ENCODE measurements around the gene ABCG5.

The ABCG5 gene

GRCh38 chr2:43790147-43790546 is 48.5 kb downstream of the ABCG5 start:
- no CpG with 5 or more reads among the region's 5 CpGs for WGBS (ENCODE audit: extremely low coverage, insufficient coverage, low lambda C conversion rate)
- Histone ChIP-seq H3K4ac (ENCODE audit: low read depth, low read length) (no peak overlapping the region), H3K79me1 (ENCODE audit: low read length) (no peaks in the 10 kb centered on the region), H3K4me2 (ENCODE audit: low read length) (no peak overlapping the region), H2BK5ac (ENCODE audit: low read length) (no peak overlapping the region), H3K4me1 (ENCODE audit: control insufficient read depth, low read depth, low read length) (no peaks in the 10 kb centered on the region), H3K56ac (ENCODE audit: low read length) (no peak overlapping the region), H3K18ac (ENCODE audit: low read length) (no peak overlapping the region), H2BK15ac (replicated peaks; ENCODE audit: low read depth) (no peak overlapping the region), H3K4me3 (ENCODE audit: low read length) (no peak overlapping the region), H3K79me2 (ENCODE audit: control insufficient read depth, insufficient read depth, low read length) (no peaks in the 10 kb centered on the region), H3K9ac (ENCODE audit: low read length) (no peak overlapping the region), H3K27ac (ENCODE audit: low read depth, low read length) (no peak overlapping the region), H4K5ac (ENCODE audit: low read length) (no peak overlapping the region), H3K27me3 (ENCODE audit: insufficient read depth, low read length, poor library complexity) (no peaks in the 10 kb centered on the region), H4K8ac (ENCODE audit: low read depth, low read length) (no peak overlapping the region), H2AK5ac (ENCODE audit: low read length) (no peak overlapping the region), H3K36me3 (ENCODE audit: control insufficient read depth, insufficient read depth, low read length) (no peaks in the 10 kb centered on the region), H3K23ac (ENCODE audit: low read length) (no peak overlapping the region), H2BK120ac (ENCODE audit: low read depth, low read length) (no peak overlapping the region)
- no peak for DNase-seq

DNA sequence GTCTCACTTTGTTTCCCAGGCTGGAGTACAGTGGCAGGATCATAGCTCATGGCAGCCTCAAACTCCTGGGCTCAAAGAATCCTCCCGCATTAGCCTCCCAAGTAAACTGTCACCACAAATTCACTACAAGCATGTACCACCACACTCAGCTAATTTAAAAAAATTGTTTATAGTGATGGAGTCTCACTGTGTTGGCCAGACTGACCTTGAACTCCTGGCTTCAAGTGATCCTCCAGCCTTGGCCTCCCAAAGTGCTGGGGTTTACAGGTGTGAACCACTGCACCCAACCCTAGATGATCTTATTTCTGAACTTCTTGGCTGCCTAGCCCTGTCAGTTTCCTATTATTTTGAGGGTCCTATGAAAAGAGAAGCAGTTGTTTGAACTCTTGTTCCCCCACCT is 50.0 kb downstream of the ABCG5 start:
- no peak overlapping the region for H3K4me2 ChIP-seq (ENCODE audit: low read length)
- no peaks in the 10 kb centered on the region for H3K79me2 ChIP-seq (ENCODE audit: control insufficient read depth, insufficient read depth, low read length)
- H2BK120ac ChIP-seq (ENCODE audit: low read depth, low read length), result no peak overlapping the region
- H2BK5ac ChIP-seq (ENCODE audit: low read length), result no peak overlapping the region
- no peak overlapping the region for H3K4ac ChIP-seq (ENCODE audit: low read depth, low read length)
- H3K9ac ChIP-seq (ENCODE audit: low read length), result no peak overlapping the region
- no peak overlapping the region for H3K18ac ChIP-seq (ENCODE audit: low read length)
- H3K27me3 ChIP-seq (ENCODE audit: insufficient read depth, low read length, poor library complexity), result no peaks in the 10 kb centered on the region
- no peaks in the 10 kb centered on the region for H3K36me3 ChIP-seq (ENCODE audit: control insufficient read depth, insufficient read depth, low read length)
- no peak overlapping the region for H2BK15ac ChIP-seq (replicated peaks; ENCODE audit: low read depth)
- H3K79me1 ChIP-seq (ENCODE audit: low read length), result no peaks in the 10 kb centered on the region
- H2AK5ac ChIP-seq (ENCODE audit: low read length), result no peak overlapping the region
- H3K56ac ChIP-seq (ENCODE audit: low read length), result no peak overlapping the region
- no peak overlapping the region for H3K4me3 ChIP-seq (ENCODE audit: low read length)
- H3K4me1 ChIP-seq (ENCODE audit: control insufficient read depth, low read depth, low read length), result no peaks in the 10 kb centered on the region
- H3K27ac ChIP-seq (ENCODE audit: low read depth, low read length), result no peak overlapping the region
- no peak for DNase-seq
- no CpG with 5 or more reads among the region's 1 CpG for WGBS (ENCODE audit: extremely low coverage, insufficient coverage, low lambda C conversion rate)
- H3K23ac ChIP-seq (ENCODE audit: low read length), result no peak overlapping the region
- H4K8ac ChIP-seq (ENCODE audit: low read depth, low read length), result no peak overlapping the region
- H4K5ac ChIP-seq (ENCODE audit: low read length), result no peak overlapping the region

GRCh38 chr2:43787895-43788294 is 50.7 kb downstream of the ABCG5 start:
- H3K79me1 ChIP-seq (ENCODE audit: low read length), result no peaks in the 10 kb centered on the region
- H2BK120ac ChIP-seq (ENCODE audit: low read depth, low read length), result no peak overlapping the region
- no peak overlapping the region for H3K18ac ChIP-seq (ENCODE audit: low read length)
- no peak overlapping the region for H4K5ac ChIP-seq (ENCODE audit: low read length)
- H3K4me1 ChIP-seq (ENCODE audit: control insufficient read depth, low read depth, low read length), result no peaks in the 10 kb centered on the region
- no peak overlapping the region for H3K9ac ChIP-seq (ENCODE audit: low read length)
- H3K36me3 ChIP-seq (ENCODE audit: control insufficient read depth, insufficient read depth, low read length), result no peaks in the 10 kb centered on the region
- H4K8ac ChIP-seq (ENCODE audit: low read depth, low read length), result no peak overlapping the region
- H3K27ac ChIP-seq (ENCODE audit: low read depth, low read length), result no peak overlapping the region
- no peak overlapping the region for H3K4ac ChIP-seq (ENCODE audit: low read depth, low read length)
- no peak for DNase-seq
- H3K56ac ChIP-seq (ENCODE audit: low read length), result no peak overlapping the region
- no peak overlapping the region for H3K4me3 ChIP-seq (ENCODE audit: low read length)
- no peaks in the 10 kb centered on the region for H3K27me3 ChIP-seq (ENCODE audit: insufficient read depth, low read length, poor library complexity)
- no peaks in the 10 kb centered on the region for H3K79me2 ChIP-seq (ENCODE audit: control insufficient read depth, insufficient read depth, low read length)
- H3K4me2 ChIP-seq (ENCODE audit: low read length), result no peak overlapping the region
- H2BK5ac ChIP-seq (ENCODE audit: low read length), result no peak overlapping the region
- H2AK5ac ChIP-seq (ENCODE audit: low read length), result no peak overlapping the region
- no peak overlapping the region for H3K23ac ChIP-seq (ENCODE audit: low read length)
- no peak overlapping the region for H2BK15ac ChIP-seq (replicated peaks; ENCODE audit: low read depth)

DNA sequence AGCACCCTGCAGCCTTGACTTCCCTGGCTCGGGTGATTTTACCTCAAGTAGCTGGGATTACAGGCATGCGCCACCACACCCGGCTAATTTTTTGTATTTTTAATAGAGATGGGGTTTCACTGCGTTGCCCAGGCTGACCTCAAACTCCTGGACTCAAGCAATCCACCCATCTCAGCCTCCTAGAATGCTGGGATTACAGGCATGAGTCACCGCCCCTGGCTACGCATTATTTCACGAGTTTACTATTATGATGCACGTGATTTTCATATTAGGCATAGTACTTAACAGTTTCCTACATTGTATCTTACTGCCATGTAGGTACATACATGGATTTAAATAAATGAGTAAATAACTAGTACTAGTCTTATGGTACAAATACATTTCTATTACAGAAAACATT is 60.4 kb downstream of the ABCG5 start:
- no CpG with 5 or more reads among the region's 8 CpGs for WGBS (ENCODE audit: extremely low coverage, insufficient coverage, low lambda C conversion rate)
- no peak overlapping the region for H2BK5ac ChIP-seq (ENCODE audit: low read length)

GRCh38 chr2:43777306-43777926 is 61.2 kb downstream of the ABCG5 start:
- Histone ChIP-seq H2BK15ac (replicated peaks; ENCODE audit: low read depth) (no peak overlapping the region), H3K4me1 (ENCODE audit: control insufficient read depth, low read depth, low read length) (no peaks in the 10 kb centered on the region)
- no peak for DNase-seq

More for the DNA sequence above, 60.4 kb downstream of the ABCG5 start:
- no peak overlapping the region for H2BK15ac ChIP-seq (replicated peaks; ENCODE audit: low read depth)
- H3K56ac ChIP-seq (ENCODE audit: low read length), result no peak overlapping the region
- no peak overlapping the region for H3K9ac ChIP-seq (ENCODE audit: low read length)
- no peaks in the 10 kb centered on the region for H3K4me1 ChIP-seq (ENCODE audit: control insufficient read depth, low read depth, low read length)
- no peak overlapping the region for H3K18ac ChIP-seq (ENCODE audit: low read length)
- H2AK5ac ChIP-seq (ENCODE audit: low read length), result no peak overlapping the region
- no peak overlapping the region for H3K23ac ChIP-seq (ENCODE audit: low read length)
- no peak overlapping the region for H3K27ac ChIP-seq (ENCODE audit: low read depth, low read length)
- no peak overlapping the region for H3K4me2 ChIP-seq (ENCODE audit: low read length)
- no peaks in the 10 kb centered on the region for H3K79me2 ChIP-seq (ENCODE audit: control insufficient read depth, insufficient read depth, low read length)
- no peaks in the 10 kb centered on the region for H3K79me1 ChIP-seq (ENCODE audit: low read length)
- H3K4ac ChIP-seq (ENCODE audit: low read depth, low read length), result no peak overlapping the region
- no peaks in the 10 kb centered on the region for H3K27me3 ChIP-seq (ENCODE audit: insufficient read depth, low read length, poor library complexity)
- no peak overlapping the region for H2BK120ac ChIP-seq (ENCODE audit: low read depth, low read length)
- H4K8ac ChIP-seq (ENCODE audit: low read depth, low read length), result no peak overlapping the region
- no peak overlapping the region for H3K4me3 ChIP-seq (ENCODE audit: low read length)
- no peak for DNase-seq
- H3K36me3 ChIP-seq (ENCODE audit: control insufficient read depth, insufficient read depth, low read length), result no peaks in the 10 kb centered on the region
- no peak overlapping the region for H4K5ac ChIP-seq (ENCODE audit: low read length)

GRCh38 chr2:43776324-43776723 is 62.3 kb downstream of the ABCG5 start:
- Histone ChIP-seq H2BK15ac (replicated peaks; ENCODE audit: low read depth) (no peak overlapping the region), H4K8ac (ENCODE audit: low read depth, low read length) (no peak overlapping the region)
- WGBS (ENCODE audit: extremely low coverage, insufficient coverage, low lambda C conversion rate), result no CpG with 5 or more reads among the region's 1 CpG

More at GRCh38 chr2:43777306-43777926, 61.2 kb downstream of the ABCG5 start:
- Histone ChIP-seq H4K5ac (ENCODE audit: low read length) (no peak overlapping the region), H3K27ac (ENCODE audit: low read depth, low read length) (no peak overlapping the region), H3K27me3 (ENCODE audit: insufficient read depth, low read length, poor library complexity) (no peaks in the 10 kb centered on the region), H4K8ac (ENCODE audit: low read depth, low read length) (no peak overlapping the region), H3K4me3 (ENCODE audit: low read length) (no peak overlapping the region), H3K36me3 (ENCODE audit: control insufficient read depth, insufficient read depth, low read length) (no peaks in the 10 kb centered on the region), H3K23ac (ENCODE audit: low read length) (no peak overlapping the region), H3K79me2 (ENCODE audit: control insufficient read depth, insufficient read depth, low read length) (no peaks in the 10 kb centered on the region), H3K4me2 (ENCODE audit: low read length) (no peak overlapping the region), H3K18ac (ENCODE audit: low read length) (no peak overlapping the region), H3K9ac (ENCODE audit: low read length) (no peak overlapping the region), H3K4ac (ENCODE audit: low read depth, low read length) (no peak overlapping the region), H2BK5ac (ENCODE audit: low read length) (no peak overlapping the region), H3K56ac (ENCODE audit: low read length) (no peak overlapping the region), H2BK120ac (ENCODE audit: low read depth, low read length) (no peak overlapping the region), H2AK5ac (ENCODE audit: low read length) (no peak overlapping the region), H3K79me1 (ENCODE audit: low read length) (no peaks in the 10 kb centered on the region)
- WGBS (ENCODE audit: extremely low coverage, insufficient coverage, low lambda C conversion rate), result no CpG with 5 or more reads among the region's 8 CpGs

More at GRCh38 chr2:43776324-43776723, 62.3 kb downstream of the ABCG5 start:
- H2BK120ac ChIP-seq (ENCODE audit: low read depth, low read length), result no peak overlapping the region
- no peak overlapping the region for H3K4me3 ChIP-seq (ENCODE audit: low read length)
- no peaks in the 10 kb centered on the region for H3K4me1 ChIP-seq (ENCODE audit: control insufficient read depth, low read depth, low read length)
- H3K9ac ChIP-seq (ENCODE audit: low read length), result no peak overlapping the region
- H3K79me2 ChIP-seq (ENCODE audit: control insufficient read depth, insufficient read depth, low read length), result no peaks in the 10 kb centered on the region
- no peak overlapping the region for H3K18ac ChIP-seq (ENCODE audit: low read length)
- DNase-seq, result no peak
- no peaks in the 10 kb centered on the region for H3K79me1 ChIP-seq (ENCODE audit: low read length)
- no peak overlapping the region for H4K5ac ChIP-seq (ENCODE audit: low read length)
- H3K27ac ChIP-seq (ENCODE audit: low read depth, low read length), result no peak overlapping the region
- no peaks in the 10 kb centered on the region for H3K27me3 ChIP-seq (ENCODE audit: insufficient read depth, low read length, poor library complexity)
- no peaks in the 10 kb centered on the region for H3K36me3 ChIP-seq (ENCODE audit: control insufficient read depth, insufficient read depth, low read length)
- H3K4ac ChIP-seq (ENCODE audit: low read depth, low read length), result no peak overlapping the region
- H3K4me2 ChIP-seq (ENCODE audit: low read length), result no peak overlapping the region
- no peak overlapping the region for H3K23ac ChIP-seq (ENCODE audit: low read length)
- H2AK5ac ChIP-seq (ENCODE audit: low read length), result no peak overlapping the region
- no peak overlapping the region for H2BK5ac ChIP-seq (ENCODE audit: low read length)
- no peak overlapping the region for H3K56ac ChIP-seq (ENCODE audit: low read length)
